Right cardiac atrium (tissue), 5 donors: Measurements from ENCODE around the gene OPHN1. TPM values are rescaled to one million over a fixed set of nuclear protein-coding genes. Genes with fewer than 3 reads are reported as not detected.
"Not testable (repeated sequence)": the region's sequence is repeated elsewhere in the genome, so short reads cannot be mapped to it uniquely, and the experiment has no call there.

ENCODE experiments used
- ATAC-seq, 2 donors: fragments of 200-7000 bp; cut with Tn5 transposase; one replicate each; pipeline versions ENCODE4 v1.8.0 to v1.9.1; 2020; ENCODE audit warnings: moderate library complexity in 2 of 2, mild to moderate bottlenecking in 1 of 2
- DNase-seq, 3 donors: peaks; one replicate each; pipeline ENCODE4 v3.0.0-alpha.2; 2020
- H3K27ac ChIP-seq: one replicate; pipeline ENCODE4 v1.5.1; 2013; ENCODE audit warnings: mild to moderate bottlenecking, low read length, control low read depth, moderate library complexity
- H3K27me3 ChIP-seq: one replicate; pipeline ENCODE4 v1.6.1; 2013; ENCODE audit not compliant: control insufficient read depth, insufficient read depth
- H3K4me1 ChIP-seq: one replicate; pipeline ENCODE4 v1.6.1; 2013; ENCODE audit warnings: low read length; ENCODE audit not compliant: control insufficient read depth, insufficient read depth
- H3K4me3 ChIP-seq: one replicate; pipeline ENCODE4 v1.5.1; 2013; ENCODE audit warnings: low read length, control low read depth
- H3K9me3 ChIP-seq: one replicate; pipeline ENCODE4 v1.6.1; 2013; ENCODE audit warnings: low read length; ENCODE audit not compliant: control insufficient read depth
- WGBS: extraction: QIAGEN DNeasy Blood & Tissue Kit; methylation state at CpG from one replicate; pipeline ENCODE4 v1.1.7; 2013; 5-methylcytosine and 5-hydroxymethylcytosine counted together
- intact Hi-C, 4 donors: fragments of 100-400 bp; cut with DNase I; formaldehyde crosslinking; loops; one replicate each; pipeline versions ENCODE4 v1.11.0 to v1.14.0; 2022 to 2023
- polyA plus RNA-seq: library from polyadenylated mRNA; stranded (reverse); fragments of 200-250 nt; gene quantifications from one replicate; pipeline ENCODE4 v1.2.3, GENCODE V29; 2013
- total RNA-seq, 4 donors: library from RNA; stranded (reverse); fragmentation: NEBNext Ultra II Directional; extraction: Animal tissue kit (Norgen Biotek cat#: 25700); gene quantifications; one replicate each; pipeline ENCODE4 v1.2.1, GENCODE V29; 2021
- donor health status: healthy with polysubstance abuse.
- donor health status: DM: no; HTN: yes; CAD: no.
- donor health status: DM: no; HTN: no; CAD: no.
- donor health status: DM: no; HTN: yes; CAD: no; lungs with severe emphysema.
- donor health status: DM: yes; HTN: yes; CAD: no.

Gene OPHN1
- total and polyA plus RNA-seq, 5 donors = 1.1 to 5.2 (median 4.8) TPM

DNA sequence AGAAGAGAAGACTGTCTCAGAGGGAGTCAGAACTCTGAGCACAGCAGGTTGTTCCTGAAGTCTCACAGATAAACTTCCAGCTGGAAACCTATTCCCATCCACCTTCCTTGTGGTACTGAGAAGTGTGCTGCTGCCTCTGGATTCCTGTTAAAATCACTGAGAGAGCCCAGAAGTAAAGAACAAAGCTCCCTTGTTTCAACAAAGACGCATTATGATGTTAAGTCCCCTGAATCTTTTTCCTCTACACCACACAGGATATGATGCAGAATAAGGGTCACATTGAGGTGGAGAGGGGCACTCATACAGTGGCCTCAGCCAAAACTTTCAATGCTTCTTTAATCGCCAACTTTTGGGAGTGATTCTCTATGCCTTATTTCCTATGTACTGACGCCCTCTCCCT lies 321.0 kb downstream of the OPHN1 start:
- no peaks in the 10 kb centered on the region for H3K27me3 ChIP-seq
- 61% methylated on average over 3 of the region's 3 CpGs for WGBS
- intact Hi-C loops = no loop called here
- no peaks in the 10 kb centered on the region for H3K9me3 ChIP-seq
- no peak overlapping the region for H3K4me3 ChIP-seq
- ATAC-seq (peak in 1 of 2 donors; percentile 40), DNase-seq (no peak)
- no peak overlapping the region for H3K27ac ChIP-seq
- H3K4me1 ChIP-seq = peaks cover 1% of the 10 kb centered on the region

DNA sequence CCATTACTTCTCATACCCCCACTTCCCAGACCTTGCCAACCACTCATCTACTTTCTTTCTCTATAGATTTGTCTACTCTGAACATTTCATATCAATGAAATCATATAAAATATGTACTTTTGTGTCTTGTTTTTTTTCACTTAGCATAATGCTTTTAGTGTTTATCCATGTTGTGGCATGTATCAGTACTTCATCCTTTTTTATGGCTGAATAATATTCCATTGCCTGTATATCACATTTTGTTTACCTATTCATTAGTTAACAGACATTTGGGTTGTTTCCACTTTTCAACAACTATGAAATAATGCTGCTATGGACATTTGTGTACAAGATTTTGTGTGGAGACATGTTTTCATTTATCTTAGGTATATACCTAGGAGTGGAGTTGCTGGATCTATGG lies 324.1 kb downstream of the OPHN1 start:
- DNase-seq (no peak), ATAC-seq (no peak)
- Histone ChIP-seq H3K27me3 (no peaks in the 10 kb centered on the region), H3K9me3 (no peaks in the 10 kb centered on the region), H3K4me1 (peaks cover 1% of the 10 kb centered on the region), H3K27ac (no peak overlapping the region), H3K4me3 (no peak overlapping the region)
- intact Hi-C loops = no loop called here

DNA sequence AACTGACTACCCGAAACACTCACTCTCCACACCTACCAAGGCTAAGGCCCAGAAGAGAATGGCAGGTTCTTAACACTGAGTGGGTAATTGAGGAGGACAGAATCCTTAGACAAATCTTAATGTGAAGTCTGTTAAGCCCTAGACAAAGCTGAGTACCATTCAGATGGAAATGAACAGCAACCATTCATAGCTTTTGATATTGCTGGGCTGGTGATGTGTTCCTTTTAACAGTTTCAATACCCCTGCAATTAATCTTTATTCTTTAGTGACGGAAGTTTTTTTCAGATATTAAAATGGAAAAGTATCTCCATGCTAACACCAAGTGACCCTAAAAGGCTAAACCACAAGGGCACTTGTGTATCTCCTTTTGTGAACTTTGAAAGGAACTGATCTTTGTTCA lies 334.9 kb downstream of the OPHN1 start:
- 95% methylated on average over 2 of the region's 2 CpGs for WGBS
- Histone ChIP-seq H3K27ac (no peak overlapping the region), H3K27me3 (no peaks in the 10 kb centered on the region), H3K4me3 (no peak overlapping the region), H3K9me3 (no peaks in the 10 kb centered on the region), H3K4me1 (no peaks in the 10 kb centered on the region)
- ATAC-seq = no peak
- DNase-seq = no peak
- intact Hi-C loops = no loop called here

DNA sequence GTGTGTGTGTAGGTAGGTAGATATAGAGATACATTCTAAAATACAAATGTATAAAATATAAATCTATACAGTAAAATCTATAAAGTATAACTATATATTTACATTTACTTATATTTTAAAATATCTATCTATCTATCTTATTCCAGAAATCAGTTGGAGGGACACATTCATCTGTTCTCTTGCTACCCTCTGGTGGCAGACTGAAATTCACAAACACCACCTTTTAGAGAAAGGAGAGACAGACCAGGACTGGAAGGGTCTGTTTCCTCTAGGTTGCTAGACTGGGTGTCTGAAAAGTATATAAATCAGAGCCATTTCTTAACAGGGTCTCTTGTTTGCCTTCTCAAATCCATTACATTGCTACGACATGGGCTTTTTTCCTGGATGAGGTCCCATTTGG lies 343.0 kb downstream of the OPHN1 start:
- H3K27me3 ChIP-seq = no peaks in the 10 kb centered on the region
- DNase-seq (no peak), ATAC-seq (no peak)
- no peak overlapping the region for H3K4me3 ChIP-seq
- intact Hi-C loops = no loop called here
- H3K27ac ChIP-seq = no peak overlapping the region
- 69% methylated on average over 1 of the region's 1 CpG for WGBS
- H3K4me1 ChIP-seq = no peaks in the 10 kb centered on the region
- no peaks in the 10 kb centered on the region for H3K9me3 ChIP-seq

DNA sequence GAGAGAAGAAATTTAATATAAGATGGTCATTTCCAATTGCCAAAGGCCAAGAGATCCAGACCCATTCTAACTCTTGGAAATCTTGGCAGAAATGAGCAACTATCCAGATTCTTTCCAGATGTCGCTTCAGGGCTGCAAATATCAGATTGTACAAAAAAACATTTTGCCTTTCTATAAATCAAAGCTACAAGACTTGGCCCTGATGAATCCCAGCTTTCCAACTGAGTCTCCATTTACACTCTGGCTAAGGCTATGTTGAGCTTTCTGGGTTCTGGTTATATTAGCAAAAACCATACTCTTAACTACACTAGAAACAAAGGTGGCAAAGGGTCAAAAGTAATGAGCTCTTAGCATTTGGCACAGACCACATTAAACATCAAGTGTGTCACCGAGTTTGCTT lies 345.8 kb downstream of the OPHN1 start:
- whole genome bisulfite sequencing = 54% methylated on average over 2 of the region's 2 CpGs
- H3K4me1 ChIP-seq = no peaks in the 10 kb centered on the region
- ATAC-seq = no peak
- no peaks in the 10 kb centered on the region for H3K9me3 ChIP-seq
- no peak overlapping the region for H3K27ac ChIP-seq
- H3K4me3 ChIP-seq = no peak overlapping the region
- intact Hi-C loops = no loop called here
- DNase-seq = no peak
- no peaks in the 10 kb centered on the region for H3K27me3 ChIP-seq

DNA sequence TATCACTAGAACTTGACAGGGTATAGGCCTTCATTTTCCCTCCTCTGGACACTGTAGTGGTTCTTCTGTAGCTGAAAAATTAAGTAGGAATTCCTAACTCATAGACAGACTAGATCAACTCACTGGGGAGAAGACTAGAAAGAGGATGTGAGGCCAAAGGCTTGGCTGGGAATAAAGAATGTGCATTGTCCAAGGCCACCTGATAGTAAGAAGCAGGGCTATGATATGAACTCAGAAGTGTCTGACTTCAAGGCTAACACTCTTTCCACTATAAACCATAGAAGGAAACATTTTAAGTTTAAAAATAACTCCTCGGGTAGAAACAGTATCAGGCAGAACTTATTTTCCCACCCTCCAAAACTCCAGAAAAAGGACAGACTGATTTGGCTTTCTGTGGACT lies 346.6 kb downstream of the OPHN1 start:
- no peak for ATAC-seq
- Histone ChIP-seq H3K27me3 (no peaks in the 10 kb centered on the region), H3K27ac (no peak overlapping the region), H3K4me3 (no peak overlapping the region), H3K4me1 (no peaks in the 10 kb centered on the region), H3K9me3 (no peaks in the 10 kb centered on the region)
- no peak for DNase-seq
- 31% methylated on average over 1 of the region's 1 CpG for WGBS
- intact Hi-C loops = no loop called here

DNA sequence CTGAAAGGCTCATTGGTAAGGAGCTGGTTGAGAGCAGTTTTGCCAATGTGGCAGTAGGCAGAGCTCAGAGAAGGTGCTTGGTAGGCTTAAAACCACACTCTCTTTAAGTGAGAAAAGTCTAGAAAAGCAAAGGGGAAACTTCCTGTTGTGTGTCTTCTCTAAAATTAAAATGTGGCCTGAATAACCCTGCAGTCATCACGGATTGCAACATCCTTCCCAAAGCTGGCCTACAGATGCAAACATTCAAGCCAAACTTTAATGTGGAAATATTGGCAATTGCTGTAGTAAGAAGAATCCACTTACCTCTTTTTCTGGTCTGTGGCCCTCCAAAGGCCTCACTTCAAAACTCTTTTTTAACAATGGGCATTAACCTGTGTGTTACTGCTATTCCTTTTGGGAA lies 348.5 kb downstream of the OPHN1 start:
- intact Hi-C loops = no loop called here
- DNase-seq = no peak
- H3K4me3 ChIP-seq = no peak overlapping the region
- peak overlapping the region; percentile 64 for H3K27ac ChIP-seq
- H3K9me3 ChIP-seq = no peaks in the 10 kb centered on the region
- H3K4me1 ChIP-seq = no peaks in the 10 kb centered on the region
- H3K27me3 ChIP-seq = no peaks in the 10 kb centered on the region
- ATAC-seq = peak in 1 of 2 donors; percentile 52
- 37% methylated on average over 1 of the region's 1 CpG for WGBS

DNA sequence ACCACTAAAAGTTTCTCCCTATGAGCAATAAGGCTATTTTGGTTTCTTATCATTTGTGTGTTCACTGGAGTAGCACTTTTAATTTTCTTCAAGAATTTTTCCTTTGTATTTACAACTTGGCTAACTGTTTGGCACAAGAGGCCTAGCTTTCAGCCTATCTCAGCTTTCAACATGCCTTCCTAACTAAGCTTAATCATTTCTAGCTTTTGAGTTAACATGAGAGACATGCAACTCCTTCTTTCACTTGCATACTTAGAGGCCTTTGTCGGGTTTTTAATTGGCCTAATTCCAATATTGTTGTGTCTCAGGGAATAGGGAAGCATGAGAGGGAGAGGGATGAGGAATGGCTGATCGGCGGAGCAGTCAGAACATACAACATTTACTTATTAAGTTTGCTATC lies 349.8 kb downstream of the OPHN1 start:
- Histone ChIP-seq H3K27ac (no peak overlapping the region), H3K27me3 (no peaks in the 10 kb centered on the region), H3K4me3 (no peak overlapping the region), H3K9me3 (no peaks in the 10 kb centered on the region), H3K4me1 (no peaks in the 10 kb centered on the region)
- no peak for ATAC-seq
- intact Hi-C loops = no loop called here
- DNase-seq = no peak
- 44% methylated on average over 3 of the region's 3 CpGs for WGBS

DNA sequence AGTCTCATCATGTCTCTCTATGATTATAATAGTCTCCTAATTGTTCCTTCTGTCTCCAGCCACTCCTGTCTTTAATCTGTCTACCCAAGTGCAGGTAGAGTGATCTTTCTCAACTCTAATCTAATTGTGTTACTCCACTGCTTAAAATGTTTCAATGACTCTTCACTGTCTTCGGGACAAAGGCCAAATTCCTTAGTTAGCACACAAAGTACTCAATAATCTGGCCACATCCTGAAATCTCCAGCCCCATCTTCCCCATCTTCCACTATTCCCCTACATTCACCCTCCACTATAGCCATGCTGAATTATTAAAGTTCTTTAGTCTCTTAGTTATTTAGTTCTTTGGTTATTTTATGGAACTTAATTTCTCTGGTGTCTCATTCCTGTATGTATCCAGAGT lies 353.3 kb downstream of the OPHN1 start:
- intact Hi-C loops = no loop called here
- Histone ChIP-seq H3K4me3 (no peak overlapping the region), H3K27ac (no peak overlapping the region), H3K9me3 (no peaks in the 10 kb centered on the region), H3K27me3 (no peaks in the 10 kb centered on the region), H3K4me1 (no peaks in the 10 kb centered on the region)
- DNase-seq (no peak), ATAC-seq (no peak)
- 78% methylated on average over 1 of the region's 1 CpG for WGBS

DNA sequence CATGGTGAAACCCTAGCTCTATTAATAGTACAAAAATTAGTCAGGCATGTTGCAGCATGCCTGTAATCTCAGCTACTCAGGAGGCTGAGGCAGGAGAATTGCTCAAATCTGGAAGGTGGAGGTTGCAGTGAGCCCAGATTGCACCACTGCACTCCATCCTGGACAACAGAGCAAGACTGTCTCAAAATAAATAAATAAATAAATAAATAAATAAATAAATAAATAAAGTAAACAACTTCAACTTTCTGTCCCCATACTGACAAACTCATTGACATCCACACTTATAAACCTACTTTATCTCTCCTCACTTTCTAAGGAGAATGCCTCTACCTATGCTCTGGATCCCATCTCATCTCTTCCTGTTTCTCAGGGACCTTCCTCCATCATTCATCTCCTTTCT lies 354.5 kb downstream of the OPHN1 start:
- H3K4me1 ChIP-seq, intact Hi-C loops, H3K4me3 ChIP-seq, ATAC-seq, H3K27ac ChIP-seq, H3K27me3 ChIP-seq, DNase-seq, H3K9me3 ChIP-seq: not testable (repeated sequence)

DNA sequence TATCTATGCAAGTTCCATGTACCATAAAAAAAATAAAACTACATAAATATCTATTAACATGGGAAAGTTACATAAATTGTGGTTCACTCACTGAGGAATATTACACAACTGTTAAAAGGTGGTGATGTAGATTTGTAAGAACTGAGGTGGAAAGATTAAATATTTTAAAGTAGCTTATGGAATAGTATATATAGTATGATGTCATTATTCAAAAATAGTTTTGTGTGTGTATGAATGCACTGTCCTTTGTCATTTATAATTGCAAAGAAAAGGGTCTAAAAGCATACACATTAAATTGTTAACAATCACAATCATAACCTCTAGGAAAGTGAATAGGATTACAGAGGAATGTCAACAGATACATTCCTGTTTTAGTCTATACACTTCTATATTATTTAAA lies 355.9 kb downstream of the OPHN1 start:
- Histone ChIP-seq H3K4me1 (no peaks in the 10 kb centered on the region), H3K4me3 (no peak overlapping the region), H3K27me3 (no peaks in the 10 kb centered on the region), H3K9me3 (no peaks in the 10 kb centered on the region), H3K27ac (no peak overlapping the region)
- DNase-seq (no peak), ATAC-seq (no peak)
- intact Hi-C loops = no loop called here

DNA sequence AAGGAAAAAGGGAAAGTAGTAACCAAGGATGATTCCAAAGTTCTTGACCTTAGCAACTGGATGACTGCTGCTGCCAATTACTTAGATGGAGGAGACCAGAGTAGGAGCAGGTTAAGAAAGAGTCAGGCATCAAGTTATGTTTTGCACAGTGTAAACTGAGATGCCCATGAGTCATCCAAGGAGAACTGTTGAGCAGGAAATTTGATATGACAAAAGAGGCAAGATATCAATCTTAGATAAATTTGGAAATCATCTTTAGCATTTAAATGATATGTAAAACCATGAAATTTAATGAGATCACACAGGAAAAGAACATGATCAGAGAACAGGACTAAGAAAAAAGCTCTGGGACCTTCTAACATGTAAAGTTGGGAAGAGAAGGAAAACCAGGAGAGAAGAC lies 361.3 kb downstream of the OPHN1 start:
- Histone ChIP-seq H3K9me3 (no peaks in the 10 kb centered on the region), H3K27ac (no peak overlapping the region), H3K4me1 (no peaks in the 10 kb centered on the region), H3K4me3 (no peak overlapping the region), H3K27me3 (no peaks in the 10 kb centered on the region)
- ATAC-seq = no peak
- intact Hi-C loops = no loop called here
- no peak for DNase-seq
